BE2C (cell line): ENCODE results near the gene FMN2.

Experiments used
- DNase-seq: peaks from one replicate; pipeline ENCODE4 v3.0.0-alpha.2; 2020
- H3K27me3 ChIP-seq: fragments of 250-450 bp; sonication (Bioruptor Pico); 2 replicates; pipeline ENCODE4 v1.5.1; 2020; ENCODE audit warnings: mild to moderate bottlenecking
- H3K36me3 ChIP-seq: fragments of 250-450 bp; sonication (Bioruptor Pico); 2 replicates; pipeline ENCODE4 v1.5.1; 2020; ENCODE audit warnings: mild to moderate bottlenecking
- H3K4me1 ChIP-seq: fragments of 250-450 bp; sonication (Bioruptor Pico); 2 replicates; pipeline ENCODE4 v1.5.1; 2020
- H3K4me3 ChIP-seq: 2 replicates; pipeline ENCODE4 v1.5.1; 2011; ENCODE audit warnings: low read depth, low read length
- H3K9me3 ChIP-seq: fragments of 250-450 bp; sonication (Bioruptor Pico); 2 replicates; pipeline ENCODE4 v1.5.1; 2020
- TF ChIP-seq, protein P1 (sequence below): IDR thresholded peaks from 2 replicates; pipeline ENCODE4 v1.5.1; 2012; ENCODE audit warnings: mild to moderate bottlenecking, low read depth, low read length

The FMN2 gene

DNA sequence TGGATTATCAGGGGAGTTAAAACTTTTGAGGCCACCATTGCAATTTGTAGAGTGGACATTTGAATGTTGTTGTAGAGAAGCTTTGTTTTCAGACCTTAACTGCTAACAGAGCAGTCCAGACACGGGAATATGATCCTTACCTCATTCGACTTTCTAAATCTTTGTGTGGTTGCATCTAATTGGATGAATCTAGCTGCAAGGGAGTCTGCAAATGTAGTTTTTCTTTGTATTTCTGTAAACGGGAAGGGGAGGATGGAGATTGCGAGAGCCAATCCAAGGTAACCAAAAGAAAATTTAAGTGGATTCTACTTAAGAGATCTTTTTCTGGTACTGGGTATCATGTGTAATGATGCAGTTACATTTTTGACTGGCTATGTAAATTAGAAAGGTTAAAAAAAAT is 110.2 kb downstream of the FMN2 start:
- Histone ChIP-seq H3K4me3 (no peak overlapping the region), H3K36me3 (no peaks in the 10 kb centered on the region), H3K27me3 (no peaks in the 10 kb centered on the region), H3K4me1 (no peaks in the 10 kb centered on the region; the same call in 1 of the 2 replicates), H3K9me3 (no peaks in the 10 kb centered on the region)
- no peak for DNase-seq
- TF ChIP-seq, protein P1, sequence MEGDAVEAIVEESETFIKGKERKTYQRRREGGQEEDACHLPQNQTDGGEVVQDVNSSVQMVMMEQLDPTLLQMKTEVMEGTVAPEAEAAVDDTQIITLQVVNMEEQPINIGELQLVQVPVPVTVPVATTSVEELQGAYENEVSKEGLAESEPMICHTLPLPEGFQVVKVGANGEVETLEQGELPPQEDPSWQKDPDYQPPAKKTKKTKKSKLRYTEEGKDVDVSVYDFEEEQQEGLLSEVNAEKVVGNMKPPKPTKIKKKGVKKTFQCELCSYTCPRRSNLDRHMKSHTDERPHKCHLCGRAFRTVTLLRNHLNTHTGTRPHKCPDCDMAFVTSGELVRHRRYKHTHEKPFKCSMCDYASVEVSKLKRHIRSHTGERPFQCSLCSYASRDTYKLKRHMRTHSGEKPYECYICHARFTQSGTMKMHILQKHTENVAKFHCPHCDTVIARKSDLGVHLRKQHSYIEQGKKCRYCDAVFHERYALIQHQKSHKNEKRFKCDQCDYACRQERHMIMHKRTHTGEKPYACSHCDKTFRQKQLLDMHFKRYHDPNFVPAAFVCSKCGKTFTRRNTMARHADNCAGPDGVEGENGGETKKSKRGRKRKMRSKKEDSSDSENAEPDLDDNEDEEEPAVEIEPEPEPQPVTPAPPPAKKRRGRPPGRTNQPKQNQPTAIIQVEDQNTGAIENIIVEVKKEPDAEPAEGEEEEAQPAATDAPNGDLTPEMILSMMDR, result no peak

DNA sequence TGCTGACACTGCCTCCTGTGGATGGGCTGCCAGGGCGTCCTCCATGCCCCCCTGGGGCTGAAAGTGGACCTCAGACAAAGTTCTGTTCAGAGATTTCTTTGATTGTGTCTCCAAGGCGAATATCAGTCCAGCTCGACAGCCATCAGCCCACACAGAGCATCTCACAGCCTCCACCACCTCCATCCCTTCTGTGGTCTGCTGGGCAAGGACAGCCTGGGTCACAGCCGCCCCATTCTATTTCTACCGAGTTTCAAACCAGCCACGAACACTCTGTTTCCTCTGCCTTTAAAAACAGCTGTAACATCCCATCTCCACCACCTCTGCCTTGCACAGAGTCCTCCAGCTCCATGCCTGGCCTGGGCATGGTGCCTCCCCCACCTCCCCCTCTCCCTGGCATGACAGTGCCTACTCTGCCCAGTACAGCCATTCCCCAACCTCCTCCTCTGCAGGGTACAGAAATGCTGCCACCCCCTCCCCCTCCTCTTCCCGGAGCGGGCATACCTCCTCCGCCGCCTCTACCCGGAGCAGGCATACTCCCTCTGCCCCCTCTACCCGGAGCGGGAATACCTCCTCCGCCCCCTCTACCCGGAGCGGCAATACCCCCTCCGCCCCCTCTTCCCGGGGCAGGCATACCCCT is 115.5 kb downstream of the FMN2 start:
- H3K4me3 ChIP-seq, result no peak overlapping the region
- H3K4me1 ChIP-seq, result no peaks in the 10 kb centered on the region
- TF ChIP-seq, protein P1, result no peak
- H3K27me3 ChIP-seq, result no peaks in the 10 kb centered on the region
- DNase-seq, result no peak
- no peaks in the 10 kb centered on the region for H3K36me3 ChIP-seq
- no peaks in the 10 kb centered on the region for H3K9me3 ChIP-seq

DNA sequence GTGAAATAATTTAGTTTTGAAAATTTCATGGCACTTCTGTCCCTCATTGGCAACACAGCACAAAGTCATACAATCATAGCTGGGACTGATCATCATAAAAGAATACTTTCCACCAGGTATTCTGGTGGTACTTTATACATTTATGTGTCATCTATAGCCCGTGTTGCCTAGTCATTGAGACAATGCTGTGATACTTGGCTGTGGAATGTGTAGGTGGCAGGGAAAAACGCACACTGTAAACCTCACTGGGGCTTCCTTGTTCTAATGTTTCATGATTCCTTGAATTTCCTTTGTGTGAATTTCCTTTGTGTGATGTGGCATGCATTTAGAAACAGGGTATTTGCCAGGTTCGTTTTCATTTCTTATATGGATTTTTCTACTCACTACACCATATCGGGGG is 118.3 kb downstream of the FMN2 start:
- Histone ChIP-seq H3K36me3 (no peaks in the 10 kb centered on the region), H3K9me3 (no peaks in the 10 kb centered on the region), H3K4me3 (no peak overlapping the region), H3K27me3 (no peaks in the 10 kb centered on the region), H3K4me1 (no peaks in the 10 kb centered on the region)
- DNase-seq, result no peak
- TF ChIP-seq, protein P1, result no peak

DNA sequence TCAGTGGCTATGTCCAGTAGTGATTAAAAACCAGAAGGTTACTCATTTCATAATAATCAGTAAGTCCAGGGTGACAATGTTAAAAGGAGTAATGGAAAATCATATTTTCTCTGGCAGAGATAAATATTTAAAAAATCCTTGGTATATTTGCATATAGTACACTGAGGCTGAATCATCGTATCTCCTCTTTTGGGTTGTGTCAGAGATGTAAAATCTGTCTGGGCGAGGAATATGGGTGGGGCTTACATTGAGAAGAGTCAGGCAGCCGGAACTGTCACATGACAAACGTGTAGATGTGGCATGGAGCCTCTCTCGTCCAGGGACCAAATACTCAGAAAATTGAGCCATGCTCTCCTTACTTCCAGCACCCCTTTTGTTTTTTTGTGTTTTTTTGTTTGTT is 120.9 kb downstream of the FMN2 start:
- H3K36me3 ChIP-seq, result no peaks in the 10 kb centered on the region
- H3K27me3 ChIP-seq, result no peaks in the 10 kb centered on the region
- no peaks in the 10 kb centered on the region for H3K9me3 ChIP-seq
- TF ChIP-seq, protein P1, result no peak
- H3K4me3 ChIP-seq, result no peak overlapping the region
- DNase-seq, result no peak
- H3K4me1 ChIP-seq, result no peaks in the 10 kb centered on the region

DNA sequence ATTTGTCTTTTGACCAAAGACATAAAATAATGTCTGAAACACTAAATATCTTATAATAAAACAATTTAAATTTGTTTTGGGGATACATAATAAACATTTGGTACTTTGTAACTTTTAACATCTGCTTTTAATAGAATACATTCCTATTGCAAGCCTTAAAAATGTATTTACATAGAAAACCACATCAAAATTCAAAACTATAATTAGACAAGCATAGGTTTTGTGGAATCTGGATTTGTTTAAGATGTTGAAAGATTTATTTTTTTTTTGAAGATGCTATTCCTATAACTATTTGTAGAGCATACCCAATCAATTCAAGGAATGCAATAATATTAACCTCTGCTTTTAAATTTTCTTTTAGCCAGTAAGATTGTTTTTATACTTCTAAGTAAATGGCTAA is 125.7 kb downstream of the FMN2 start:
- Histone ChIP-seq H3K27me3 (no peaks in the 10 kb centered on the region), H3K4me3 (no peak overlapping the region), H3K36me3 (no peaks in the 10 kb centered on the region), H3K4me1 (no peaks in the 10 kb centered on the region), H3K9me3 (no peaks in the 10 kb centered on the region)
- TF ChIP-seq, protein P1, result no peak
- no peak for DNase-seq

DNA sequence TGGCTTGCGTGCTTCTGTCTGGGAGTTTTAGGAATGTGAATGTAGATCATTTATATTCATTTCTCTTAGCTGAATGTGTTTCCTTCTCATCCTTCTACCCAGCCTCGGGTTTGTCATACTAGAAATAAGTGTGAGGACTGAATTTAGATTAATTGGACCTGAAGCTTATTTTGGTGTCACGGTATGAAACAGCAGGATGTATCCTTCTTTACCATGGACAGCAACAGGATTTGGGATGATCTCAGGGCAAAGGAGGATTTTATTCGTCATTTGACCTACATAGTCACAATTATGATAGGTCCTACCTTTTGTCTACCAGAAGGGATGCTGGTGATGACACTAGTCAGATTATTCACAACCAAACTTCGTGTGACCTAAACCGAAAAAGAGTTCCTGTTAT is 127.4 kb downstream of the FMN2 start:
- H3K27me3 ChIP-seq, result no peaks in the 10 kb centered on the region
- H3K4me1 ChIP-seq, result no peaks in the 10 kb centered on the region
- TF ChIP-seq, protein P1, result no peak
- H3K4me3 ChIP-seq, result no peak overlapping the region
- DNase-seq, result no peak
- H3K9me3 ChIP-seq, result no peaks in the 10 kb centered on the region
- H3K36me3 ChIP-seq, result no peaks in the 10 kb centered on the region
